ENCODE results near the gene SYNJ2.

The SYNJ2 gene

DNA sequence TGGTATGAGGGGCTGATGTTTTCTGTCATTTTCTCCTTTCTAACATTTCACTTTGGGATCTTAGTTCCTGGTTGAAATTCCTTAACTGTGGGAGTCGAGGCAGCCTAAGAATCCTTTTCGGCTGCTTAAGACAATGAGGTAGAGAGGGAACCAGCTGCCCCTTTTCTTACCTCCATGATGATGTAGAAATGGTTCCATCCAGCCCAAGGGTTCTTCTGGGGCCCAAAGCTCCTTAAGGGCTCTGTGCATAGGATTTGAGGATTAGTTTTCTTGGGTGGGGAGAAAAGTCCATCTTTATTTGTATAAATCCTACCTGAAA lies 33.5 kb downstream of the SYNJ2 start:
- no peak for DNase-seq (ENCODE audit: low read depth)
- no peak overlapping the region for H3K4me3 ChIP-seq (ENCODE audit: low read depth, low read length)
- TF ChIP-seq POLR2A (IDR thresholded peaks at IDR 0.05; ENCODE audit: extremely low read depth, insufficient read length), result no peak
- TF ChIP-seq CTCF (IDR thresholded peaks at IDR 0.05; ENCODE audit: low read depth, low read length), result no peak
- no peak for TF ChIP-seq MAX (IDR thresholded peaks at IDR 0.05; ENCODE audit: low read depth, low read length)
- TF ChIP-seq MYC (IDR thresholded peaks at IDR 0.05; ENCODE audit: low read depth, low read length), result no peak

GRCh38 chr6:158016571-158017383 lies 35.1 kb downstream of the SYNJ2 start:
- H3K4me3 ChIP-seq (ENCODE audit: low read depth, low read length), result no peak overlapping the region
- no peak for DNase-seq (ENCODE audit: low read depth)
- no peak for TF ChIP-seq MYC (IDR thresholded peaks at IDR 0.05; ENCODE audit: low read depth, low read length)
- no peak for TF ChIP-seq POLR2A (IDR thresholded peaks at IDR 0.05; ENCODE audit: extremely low read depth, insufficient read length)
- no peak for TF ChIP-seq MAX (IDR thresholded peaks at IDR 0.05; ENCODE audit: low read depth, low read length)
- TF ChIP-seq CTCF (IDR thresholded peaks at IDR 0.05; ENCODE audit: low read depth, low read length), result no peak

- no peak for DNase-seq (ENCODE audit: low read depth)
- no peak overlapping the region for H3K4me3 ChIP-seq (ENCODE audit: low read depth, low read length)
- no peak for TF ChIP-seq MYC (IDR thresholded peaks at IDR 0.05; ENCODE audit: low read depth, low read length)
- TF ChIP-seq CTCF (IDR thresholded peaks at IDR 0.05; ENCODE audit: low read depth, low read length), result no peak
- no peak for TF ChIP-seq MAX (IDR thresholded peaks at IDR 0.05; ENCODE audit: low read depth, low read length)
- no peak for TF ChIP-seq POLR2A (IDR thresholded peaks at IDR 0.05; ENCODE audit: extremely low read depth, insufficient read length)
Observed at GRCh38 chr6:158017621-158018040, 36.0 kb downstream of the SYNJ2 start.

DNA sequence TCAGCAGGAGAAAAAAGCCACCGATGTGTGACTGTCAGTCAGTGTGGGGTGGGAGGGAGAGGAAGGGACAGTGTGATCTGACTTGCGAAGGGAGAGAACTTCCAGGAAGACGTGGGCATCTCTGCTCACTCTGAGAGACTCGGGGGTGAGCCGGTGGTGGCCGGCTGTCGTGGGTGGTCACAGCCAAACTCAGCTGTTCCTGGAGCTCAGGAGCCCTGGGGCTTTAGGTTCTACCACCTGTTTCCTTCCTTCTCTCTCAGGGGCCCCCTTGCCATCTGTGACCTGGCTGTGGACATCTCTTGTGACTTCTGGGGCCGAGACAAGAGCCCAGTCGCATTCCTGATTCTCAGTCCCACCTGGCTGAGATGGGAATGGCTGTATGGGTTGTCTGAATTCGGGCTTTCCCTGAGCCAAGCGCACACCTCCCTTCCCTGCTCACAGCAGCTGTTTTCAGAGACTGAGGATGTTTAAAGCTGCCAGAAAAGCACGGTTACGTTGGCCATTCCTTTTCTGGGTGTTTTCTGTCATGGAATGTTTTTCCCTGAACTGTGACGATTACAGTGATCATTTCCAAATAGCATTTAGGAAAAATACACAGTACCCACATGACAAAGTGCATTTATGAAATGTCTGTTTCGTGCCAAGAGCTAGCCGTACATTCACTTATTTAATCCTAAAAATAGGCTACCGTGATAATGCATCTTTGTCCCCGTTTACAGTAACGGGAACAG lies 36.5 kb downstream of the SYNJ2 start:
- TF ChIP-seq POLR2A (IDR thresholded peaks at IDR 0.05; ENCODE audit: extremely low read depth, insufficient read length) (no peak), MYC (IDR thresholded peaks at IDR 0.05; ENCODE audit: low read depth, low read length) (no peak)
- H3K4me3 ChIP-seq (ENCODE audit: low read depth, low read length), result no peak overlapping the region
- DNase-seq (ENCODE audit: low read depth), result no peak

DNA sequence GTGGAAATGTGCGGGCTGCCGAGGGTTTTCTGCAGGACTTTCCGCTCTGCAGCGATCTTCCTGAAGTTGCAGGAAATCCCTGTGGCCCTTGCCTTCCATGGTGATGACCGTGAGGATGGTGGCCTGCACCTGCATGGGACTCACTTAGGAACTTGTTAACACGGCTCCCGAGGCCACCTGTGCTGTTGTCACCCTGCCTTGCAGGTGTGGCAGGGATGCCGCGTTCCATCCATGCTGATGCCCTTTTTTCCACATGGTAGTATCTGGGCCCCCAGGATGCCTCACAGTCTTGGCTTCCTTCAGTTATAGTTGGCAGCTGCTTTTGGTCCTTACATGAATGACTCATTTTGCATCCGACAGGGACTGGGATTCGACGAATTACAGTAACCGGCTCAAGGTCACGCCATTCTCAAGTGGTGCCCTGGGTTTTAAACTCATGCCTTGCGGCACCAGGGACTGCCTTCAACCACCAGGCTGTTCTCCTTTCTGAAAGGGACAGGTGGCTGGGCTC lies 37.2 kb downstream of the SYNJ2 start:
- TF ChIP-seq MAX (IDR thresholded peaks at IDR 0.05; ENCODE audit: low read depth, low read length), result no peak
- TF ChIP-seq POLR2A (IDR thresholded peaks at IDR 0.05; ENCODE audit: extremely low read depth, insufficient read length), result no peak
- no peak for DNase-seq (ENCODE audit: low read depth)

GRCh38 chr6:158019416-158019815 lies 37.8 kb downstream of the SYNJ2 start:
- no peak for TF ChIP-seq POLR2A (IDR thresholded peaks at IDR 0.05; ENCODE audit: extremely low read depth, insufficient read length)
- TF ChIP-seq CTCF (IDR thresholded peaks at IDR 0.05; ENCODE audit: low read depth, low read length), result no peak
- no peak for TF ChIP-seq MYC (IDR thresholded peaks at IDR 0.05; ENCODE audit: low read depth, low read length)
- no peak for TF ChIP-seq MAX (IDR thresholded peaks at IDR 0.05; ENCODE audit: low read depth, low read length)
- DNase-seq (ENCODE audit: low read depth), result no peak

More for the DNA sequence above, 37.2 kb downstream of the SYNJ2 start:
- no peak overlapping the region for H3K4me3 ChIP-seq (ENCODE audit: low read depth, low read length)

More at GRCh38 chr6:158019416-158019815, 37.8 kb downstream of the SYNJ2 start:
- H3K4me3 ChIP-seq (ENCODE audit: low read depth, low read length), result no peak overlapping the region

Data from NB4 (cell line).